Ramos (cell line): ENCODE results near the gene SNX19.

Experiments used
- in situ Hi-C: fragments of 300-500 bp; cut with MboI; formaldehyde crosslinking; loops from one replicate; pipeline ENCODE4 v1.14.3; 2022; ENCODE audit warnings: low sequenced_read_pairs; ENCODE audit not compliant: unreplicated experiment

Gene SNX19

GRCh38 chr11:130874396-130874795, 41.9 kb downstream of the SNX19 start:
- in situ Hi-C loops = loop anchor here (25.0 kb wide), 1 partner anchor 662 kb away; no protein-coding TSS in a partner anchor

- in situ Hi-C loops = loop anchor here (25.0 kb wide), 1 partner anchor 661 kb away; no protein-coding TSS in a partner anchor
Observed at GRCh38 chr11:130873761-130874160, 42.5 kb downstream of the SNX19 start.

- in situ Hi-C loops = loop anchor here (25.0 kb wide), 1 partner anchor 661 kb away; no protein-coding TSS in a partner anchor
Observed at GRCh38 chr11:130872981-130873380, 43.3 kb downstream of the SNX19 start.

GRCh38 chr11:130872513-130872912, 43.8 kb downstream of the SNX19 start:
- in situ Hi-C loops = loop anchor here (25.0 kb wide), 1 partner anchor 660 kb away; no protein-coding TSS in a partner anchor

GRCh38 chr11:130872102-130872501, 44.2 kb downstream of the SNX19 start:
- in situ Hi-C loops = loop anchor here (25.0 kb wide), 1 partner anchor 660 kb away; no protein-coding TSS in a partner anchor

GRCh38 chr11:130871616-130872015, 44.7 kb downstream of the SNX19 start:
- in situ Hi-C loops = loop anchor here (25.0 kb wide), 1 partner anchor 659 kb away; no protein-coding TSS in a partner anchor

- in situ Hi-C loops = loop anchor here (25.0 kb wide), 1 partner anchor 657 kb away; no protein-coding TSS in a partner anchor
Observed at GRCh38 chr11:130868721-130869390, 47.4 kb downstream of the SNX19 start.

GRCh38 chr11:130868086-130868710, 48.1 kb downstream of the SNX19 start:
- in situ Hi-C loops = loop anchor here (25.0 kb wide), 1 partner anchor 656 kb away; no protein-coding TSS in a partner anchor

GRCh38 chr11:130866831-130867230, 49.4 kb downstream of the SNX19 start:
- in situ Hi-C loops = loop anchor here (25.0 kb wide), 1 partner anchor 655 kb away; no protein-coding TSS in a partner anchor

GRCh38 chr11:130865774-130866114, 50.5 kb downstream of the SNX19 start:
- in situ Hi-C loops = loop anchor here (25.0 kb wide), 1 partner anchor 653 kb away; no protein-coding TSS in a partner anchor

- in situ Hi-C loops = loop anchor here (25.0 kb wide), 1 partner anchor 653 kb away; no protein-coding TSS in a partner anchor
Observed at GRCh38 chr11:130865091-130865773, 51.0 kb downstream of the SNX19 start.

GRCh38 chr11:130861902-130862860, 54.1 kb downstream of the SNX19 start:
- in situ Hi-C loops = loop anchor here (5.0 to 25.0 kb wide), 2 partner anchors 440 to 650 kb away; no protein-coding TSS in a partner anchor

- in situ Hi-C loops = loop anchor here (5.0 to 25.0 kb wide), 2 partner anchors 439 to 649 kb away; no protein-coding TSS in a partner anchor
Observed at GRCh38 chr11:130861283-130861682, 55.0 kb downstream of the SNX19 start.

- in situ Hi-C loops = loop anchor here (5.0 to 25.0 kb wide), 2 partner anchors 438 to 648 kb away; no protein-coding TSS in a partner anchor
Observed at GRCh38 chr11:130859886-130860285, 56.4 kb downstream of the SNX19 start.

GRCh38 chr11:130858215-130858614, 58.1 kb downstream of the SNX19 start:
- in situ Hi-C loops = loop anchor here (25.0 kb wide), 1 partner anchor 646 kb away; no protein-coding TSS in a partner anchor

- in situ Hi-C loops = loop anchor here (25.0 kb wide), 1 partner anchor 643 kb away; no protein-coding TSS in a partner anchor
Observed at GRCh38 chr11:130855707-130856106, 60.6 kb downstream of the SNX19 start.

GRCh38 chr11:130854483-130854882, 61.8 kb downstream of the SNX19 start:
- in situ Hi-C loops = loop anchor here (25.0 kb wide), 1 partner anchor 642 kb away; no protein-coding TSS in a partner anchor

GRCh38 chr11:130852589-130852988, 63.7 kb downstream of the SNX19 start:
- in situ Hi-C loops = loop anchor here (25.0 kb wide), 1 partner anchor 640 kb away; no protein-coding TSS in a partner anchor
